ENCODE measurements around the gene BCL7A.

- TF ChIP-seq PATZ1 (CRISPR knock-in tag; IDR thresholded peaks at IDR 0.05; ENCODE audit: borderline replicate concordance) (no peak), ZFP3 (CRISPR knock-in tag; IDR thresholded peaks at IDR 0.05) (no peak), TSHZ2 (CRISPR knock-in tag; IDR thresholded peaks at IDR 0.05) (no peak), TCF4 (CRISPR knock-in tag; IDR thresholded peaks at IDR 0.05; ENCODE audit: borderline replicate concordance) (no peak), ZFP30 (CRISPR knock-in tag; IDR thresholded peaks at IDR 0.05) (no peak), CSDC2 (CRISPR knock-in tag; IDR thresholded peaks at IDR 0.05) (no peak), ESRRG (CRISPR knock-in tag; IDR thresholded peaks at IDR 0.05) (no peak), CREB5 (CRISPR knock-in tag; IDR thresholded peaks at IDR 0.05; ENCODE audit: low read depth) (no peak), OSR1 (CRISPR knock-in tag; IDR thresholded peaks at IDR 0.05) (no peak), PPARA (CRISPR knock-in tag; IDR thresholded peaks at IDR 0.05; ENCODE audit: borderline replicate concordance) (no peak)
Measured at GRCh38 chr12:122094137-122094734, 72.6 kb downstream of the BCL7A start.
